Mesendoderm (in vitro differentiated cells): ENCODE data around the gene ZNF565.

Source experiments
- DNase-seq: peaks from one replicate; pipeline ENCODE4 v3.0.0; 2013
- H2AK5ac ChIP-seq: 2 replicates; pipeline ENCODE4 v1.6.1; 2013; ENCODE audit warnings: low read length, inconsistent platforms
- H2BK120ac ChIP-seq: 2 replicates; pipeline ENCODE4 v1.6.1; 2013; ENCODE audit warnings: low read depth, mild to moderate bottlenecking, low read length, moderate library complexity, mixed read lengths
- H2BK15ac ChIP-seq: replicated peaks from 2 replicates; pipeline ENCODE4 v1.6.1; 2013; ENCODE audit warnings: low read depth, mild to moderate bottlenecking, moderate library complexity
- H2BK5ac ChIP-seq: 2 replicates; pipeline ENCODE4 v1.6.1; 2013; ENCODE audit warnings: low read length, inconsistent platforms
- H3K18ac ChIP-seq: 2 replicates; pipeline ENCODE4 v1.6.1; 2013; ENCODE audit warnings: mild to moderate bottlenecking, low read length, mixed read lengths
- H3K23ac ChIP-seq: one replicate; pipeline ENCODE4 v1.6.1; 2013; ENCODE audit warnings: low read length
- H3K27ac ChIP-seq: 2 replicates; pipeline ENCODE4 v1.5.1; 2013; ENCODE audit warnings: low read depth, mild to moderate bottlenecking, inconsistent platforms, low read length, moderate library complexity
- H3K27me3 ChIP-seq: 2 replicates; pipeline ENCODE4 v1.6.1; 2013; ENCODE audit warnings: low read length, control low read depth, mild to moderate bottlenecking, inconsistent platforms; ENCODE audit not compliant: insufficient read depth, poor library complexity
- H3K36me3 ChIP-seq: 2 replicates; pipeline ENCODE4 v1.6.1; 2013; ENCODE audit warnings: low read length, inconsistent platforms; ENCODE audit not compliant: control insufficient read depth, insufficient read depth
- H3K4ac ChIP-seq: one replicate; pipeline ENCODE4 v1.6.1; 2013; ENCODE audit warnings: low read depth, mild to moderate bottlenecking, low read length, moderate library complexity
- H3K4me1 ChIP-seq: 2 replicates; pipeline ENCODE4 v1.6.1; 2013; ENCODE audit warnings: low read depth, low read length, inconsistent platforms; ENCODE audit not compliant: control insufficient read depth
- H3K4me2 ChIP-seq: 2 replicates; pipeline ENCODE4 v1.6.1; 2013; ENCODE audit warnings: low read length
- H3K4me3 ChIP-seq: 2 replicates; pipeline ENCODE4 v1.5.1; 2013; ENCODE audit warnings: mild to moderate bottlenecking, low read length
- H3K56ac ChIP-seq: one replicate; pipeline ENCODE4 v1.6.1; 2013; ENCODE audit warnings: low read length
- H3K79me1 ChIP-seq: 2 replicates; pipeline ENCODE4 v1.6.1; 2013; ENCODE audit warnings: low read length, inconsistent platforms
- H3K79me2 ChIP-seq: 2 replicates; pipeline ENCODE4 v1.6.1; 2013; ENCODE audit warnings: mild to moderate bottlenecking, low read length; ENCODE audit not compliant: control insufficient read depth, insufficient read depth
- H3K9ac ChIP-seq: 2 replicates; pipeline ENCODE4 v1.6.1; 2013; ENCODE audit warnings: low read length, inconsistent platforms
- H4K5ac ChIP-seq: one replicate; pipeline ENCODE4 v1.6.1; 2013; ENCODE audit warnings: low read length
- H4K8ac ChIP-seq: one replicate; pipeline ENCODE4 v1.6.1; 2013; ENCODE audit warnings: low read depth, mild to moderate bottlenecking, control low read depth, low read length, moderate library complexity
- WGBS: extraction: QIAGEN DNeasy Blood & Tissue Kit; methylation state at CpG from one replicate; pipeline ENCODE4 v1.1.7; 2013; ENCODE audit warnings: low lambda C conversion rate, missing lambda C conversion rate; ENCODE audit not compliant: insufficient coverage; ENCODE audit errors: extremely low coverage; 5-methylcytosine and 5-hydroxymethylcytosine counted together

The ZNF565 gene

DNA sequence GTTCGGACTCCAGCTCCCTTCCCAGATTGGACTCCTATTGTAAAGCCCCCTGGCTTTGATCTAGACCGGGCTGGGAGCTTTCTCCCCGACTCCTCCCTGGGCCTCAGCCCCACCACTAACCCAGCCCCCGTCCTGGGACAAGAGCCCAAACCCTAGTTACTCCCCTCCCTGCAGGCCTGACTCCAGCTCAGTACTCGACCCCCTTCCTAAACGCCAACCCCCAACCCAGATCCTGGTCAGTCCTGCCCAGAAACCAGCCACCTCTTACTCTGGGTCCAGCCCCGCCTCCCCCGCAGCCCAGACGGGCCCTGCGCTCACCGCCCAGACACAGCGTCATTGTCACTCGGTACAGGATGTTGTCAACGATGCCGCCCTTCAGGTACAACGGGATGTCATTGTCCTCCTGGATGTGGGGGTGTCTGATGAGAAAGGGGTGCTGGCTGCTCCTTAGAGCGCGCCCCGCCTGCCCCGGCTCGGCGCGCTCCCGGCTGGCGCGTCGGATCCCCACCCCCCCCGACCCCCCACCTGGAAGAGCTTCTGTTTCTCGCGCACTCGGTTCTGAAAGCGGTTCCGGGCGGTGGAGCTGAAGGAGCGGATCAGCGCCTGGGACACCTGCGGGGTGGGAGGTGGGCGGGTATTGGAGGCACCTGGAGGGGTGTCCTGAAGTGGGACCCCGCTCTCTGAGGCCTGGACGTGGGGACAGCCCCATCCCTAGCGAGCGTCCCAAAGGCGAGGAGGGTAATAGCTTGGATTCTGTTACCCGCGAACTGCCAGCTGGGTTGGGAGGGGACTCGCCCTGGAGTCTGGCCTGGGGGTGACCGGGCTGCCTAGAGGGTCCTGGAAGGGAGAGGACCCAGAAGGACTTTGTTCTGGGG, 63.1 kb downstream of the ZNF565 start:
- no peak overlapping the region for H3K4me2 ChIP-seq
- H3K9ac ChIP-seq: no peak overlapping the region
- H3K27ac ChIP-seq: no peak overlapping the region
- no peaks in the 10 kb centered on the region for H3K79me2 ChIP-seq
- H3K18ac ChIP-seq: no peak overlapping the region
- H3K79me1 ChIP-seq: no peaks in the 10 kb centered on the region
- H3K36me3 ChIP-seq: peaks cover 6% of the 10 kb centered on the region
- H4K5ac ChIP-seq: no peak overlapping the region
- H3K27me3 ChIP-seq: no peaks in the 10 kb centered on the region
- H3K4me3 ChIP-seq: no peak overlapping the region
- no peaks in the 10 kb centered on the region for H3K4me1 ChIP-seq
- no CpG with 5 or more reads among the region's 47 CpGs for WGBS
- peak; percentile 34 for DNase-seq
- H2BK5ac ChIP-seq: no peak overlapping the region
- H4K8ac ChIP-seq: no peak overlapping the region
- no peak overlapping the region for H3K23ac ChIP-seq
- no peak overlapping the region for H3K56ac ChIP-seq
- no peak overlapping the region for H3K4ac ChIP-seq
- no peak overlapping the region for H2AK5ac ChIP-seq
- H2BK120ac ChIP-seq: no peak overlapping the region
- H2BK15ac ChIP-seq: no peak overlapping the region

DNA sequence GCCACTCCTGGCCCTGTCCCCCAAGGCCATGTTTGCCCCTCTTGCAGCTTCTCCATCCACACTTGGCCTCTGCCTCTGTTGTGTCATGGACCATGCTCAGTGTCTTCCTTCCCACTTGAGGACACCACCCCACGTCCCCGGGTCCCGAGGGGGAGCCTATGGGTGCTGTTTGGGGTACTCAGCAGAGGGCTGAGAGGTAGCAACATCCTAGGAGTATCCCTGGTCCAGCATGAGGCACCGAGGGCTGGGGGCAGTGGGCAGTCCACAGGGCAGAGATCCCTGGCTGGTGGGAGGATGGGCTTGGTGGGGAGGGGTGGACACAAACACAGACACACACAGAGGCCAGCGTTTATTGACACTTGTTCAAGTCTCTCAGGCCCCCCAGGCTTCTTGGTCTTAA, 63.9 kb downstream of the ZNF565 start:
- Histone ChIP-seq H3K4me2 (no peak overlapping the region), H3K18ac (no peak overlapping the region), H3K27me3 (no peaks in the 10 kb centered on the region), H2BK5ac (no peak overlapping the region), H3K79me1 (peaks cover 4% of the 10 kb centered on the region), H2BK120ac (no peak overlapping the region), H3K4ac (no peak overlapping the region), H3K9ac (no peak overlapping the region), H2AK5ac (no peak overlapping the region), H4K8ac (no peak overlapping the region), H3K56ac (no peak overlapping the region), H3K27ac (no peak overlapping the region), H3K4me3 (no peak overlapping the region), H3K36me3 (peaks cover 13% of the 10 kb centered on the region), H3K4me1 (no peaks in the 10 kb centered on the region), H2BK15ac (no peak overlapping the region), H3K23ac (no peak overlapping the region), H3K79me2 (no peaks in the 10 kb centered on the region), H4K5ac (no peak overlapping the region)
- DNase-seq: no peak
- WGBS: no CpG with 5 or more reads among the region's 5 CpGs

DNA sequence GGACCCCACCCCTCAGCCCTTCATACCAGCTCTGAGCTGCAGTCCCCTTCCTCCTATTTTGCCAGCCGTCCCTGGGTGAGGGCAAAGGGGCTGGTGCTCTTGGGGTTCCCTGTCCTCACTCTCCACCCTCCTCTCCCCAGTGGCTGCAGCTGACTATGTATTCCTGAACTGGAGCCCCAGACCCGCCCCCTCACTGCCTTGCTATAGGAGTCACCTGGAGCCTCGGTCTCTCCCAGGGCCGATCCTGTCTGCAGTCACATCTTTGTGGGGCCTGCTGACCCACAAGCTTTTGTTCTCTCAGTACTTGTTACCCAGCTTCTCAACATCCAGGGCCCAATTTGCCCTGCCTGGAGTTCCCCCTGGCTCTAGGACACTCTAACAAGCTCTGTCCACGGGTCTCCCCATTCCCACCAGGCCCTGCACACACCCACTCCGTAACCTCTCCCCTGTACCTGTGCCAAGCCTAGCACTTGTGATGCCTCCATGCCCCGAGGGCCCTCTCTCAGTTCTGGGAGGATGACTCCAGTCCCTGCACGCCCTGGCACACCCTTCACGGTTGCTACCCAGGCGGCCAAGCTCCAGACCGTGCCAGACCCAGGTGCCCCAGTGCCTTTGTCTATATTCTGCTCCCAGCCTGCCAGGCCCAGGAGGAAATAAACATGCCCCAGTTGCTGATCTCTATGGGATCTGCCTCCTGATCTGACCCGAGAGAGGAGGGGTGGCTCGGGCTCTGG, 64.6 kb downstream of the ZNF565 start:
- H3K27me3 ChIP-seq: no peaks in the 10 kb centered on the region
- H3K9ac ChIP-seq: no peak overlapping the region
- DNase-seq: no peak
- no peak overlapping the region for H3K4me2 ChIP-seq
- H3K36me3 ChIP-seq: peaks cover 14% of the 10 kb centered on the region
- no peak overlapping the region for H2AK5ac ChIP-seq
- H4K5ac ChIP-seq: no peak overlapping the region
- no peak overlapping the region for H2BK5ac ChIP-seq
- no peak overlapping the region for H3K4me3 ChIP-seq
- no peaks in the 10 kb centered on the region for H3K79me2 ChIP-seq
- no peak overlapping the region for H4K8ac ChIP-seq
- no peak overlapping the region for H3K18ac ChIP-seq
- no peak overlapping the region for H3K56ac ChIP-seq
- no peak overlapping the region for H3K4ac ChIP-seq
- no peak overlapping the region for H3K27ac ChIP-seq
- no CpG with 5 or more reads among the region's 13 CpGs for WGBS
- H3K23ac ChIP-seq: no peak overlapping the region
- no peaks in the 10 kb centered on the region for H3K4me1 ChIP-seq
- H3K79me1 ChIP-seq: peaks cover 4% of the 10 kb centered on the region
- H2BK120ac ChIP-seq: no peak overlapping the region
- H2BK15ac ChIP-seq: no peak overlapping the region

DNA sequence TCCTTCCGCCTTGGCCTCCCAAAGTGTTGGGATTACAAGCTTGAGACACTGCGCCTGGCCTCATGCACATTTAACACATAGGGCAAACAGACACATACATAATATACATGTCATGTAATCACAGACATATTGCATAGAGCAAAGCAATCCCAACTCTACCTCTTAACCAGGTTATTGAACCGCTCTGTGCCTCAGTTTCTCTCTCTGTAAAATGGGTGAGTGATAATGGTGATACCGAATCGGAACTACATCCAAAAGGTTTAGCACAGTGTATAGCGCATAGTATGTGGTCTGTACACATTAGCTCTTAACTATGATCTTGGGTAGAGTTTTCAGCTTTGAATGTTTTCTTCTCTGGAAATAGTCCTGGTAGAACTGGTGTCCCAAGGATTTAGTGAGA, 69.8 kb downstream of the ZNF565 start:
- Histone ChIP-seq H3K18ac (no peak overlapping the region), H3K79me2 (peaks cover 13% of the 10 kb centered on the region), H2BK5ac (no peak overlapping the region), H3K27ac (no peak overlapping the region), H3K36me3 (peaks cover 21% of the 10 kb centered on the region), H3K79me1 (peaks cover 17% of the 10 kb centered on the region), H3K56ac (no peak overlapping the region), H3K4me1 (peaks cover 3% of the 10 kb centered on the region), H3K27me3 (no peaks in the 10 kb centered on the region), H3K9ac (no peak overlapping the region), H3K23ac (no peak overlapping the region), H3K4me2 (no peak overlapping the region), H4K8ac (no peak overlapping the region), H2BK120ac (no peak overlapping the region), H4K5ac (no peak overlapping the region), H3K4me3 (no peak overlapping the region), H2BK15ac (no peak overlapping the region), H3K4ac (no peak overlapping the region), H2AK5ac (no peak overlapping the region)
- no peak for DNase-seq
- no CpG with 5 or more reads among the region's 6 CpGs for WGBS

DNA sequence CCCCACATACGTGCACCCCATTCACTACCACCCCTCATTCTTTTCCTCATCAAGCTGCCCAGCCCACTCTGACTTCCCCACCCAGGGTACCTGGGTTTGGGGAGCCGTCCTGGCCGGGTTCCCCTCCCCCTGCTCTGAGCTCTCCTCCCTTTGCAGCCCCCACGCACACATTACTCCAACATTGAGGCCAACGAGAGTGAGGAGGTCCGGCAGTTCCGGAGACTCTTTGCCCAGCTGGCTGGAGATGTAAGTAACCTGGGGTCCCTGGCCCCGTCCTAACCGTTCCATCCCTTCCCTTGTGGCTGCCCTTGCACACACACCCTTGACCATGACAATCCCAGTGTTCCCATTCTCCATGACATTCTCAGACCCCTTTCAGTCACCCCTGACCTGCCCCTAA, 72.0 kb downstream of the ZNF565 start:
- no CpG with 5 or more reads among the region's 9 CpGs for WGBS

More for the DNA sequence above, 72.0 kb downstream of the ZNF565 start:
- H4K8ac ChIP-seq: no peak overlapping the region
- H2BK5ac ChIP-seq: no peak overlapping the region
- no peak overlapping the region for H3K4me2 ChIP-seq
- no peak overlapping the region for H2BK15ac ChIP-seq
- H3K56ac ChIP-seq: no peak overlapping the region
- H3K4me3 ChIP-seq: no peak overlapping the region
- no peak overlapping the region for H2AK5ac ChIP-seq
- H3K18ac ChIP-seq: no peak overlapping the region
- peaks cover 13% of the 10 kb centered on the region for H3K79me2 ChIP-seq
- H4K5ac ChIP-seq: no peak overlapping the region
- no peaks in the 10 kb centered on the region for H3K27me3 ChIP-seq
- peaks cover 3% of the 10 kb centered on the region for H3K4me1 ChIP-seq
- H3K36me3 ChIP-seq: peaks cover 21% of the 10 kb centered on the region
- H3K9ac ChIP-seq: no peak overlapping the region
- H3K79me1 ChIP-seq: peaks cover 17% of the 10 kb centered on the region
- no peak for DNase-seq
- H3K4ac ChIP-seq: no peak overlapping the region
- H3K23ac ChIP-seq: no peak overlapping the region
- H2BK120ac ChIP-seq: no peak overlapping the region
- no peak overlapping the region for H3K27ac ChIP-seq
